A549 (cell line): ENCODE data around the gene SON. TPM values are rescaled to one million over a fixed set of nuclear protein-coding genes. Genes with fewer than 3 reads are reported as not detected.

Source experiments
- ATAC-seq, 2 experiments: fragments of 200-7000 bp in 1 of 2; fragments of >200 bp in 1 of 2; cut with Nextera tagmentation in 1 of 2; cut with Tn5 transposase in 1 of 2; 3 replicates each; pipeline versions ENCODE4 v1.8.0 to v1.9.1; 2018 to 2020; ENCODE audit warnings: mild to moderate bottlenecking in 1 of 2, moderate library complexity in 1 of 2
- CTCF ChIA-PET: fragments of 300-600 bp; sonication (Branson Sonifier 250); formaldehyde crosslinking; extraction: SDS; loops from one replicate; lab custom pipeline; 2021; ENCODE audit warnings: antibody characterized with exemption, inconsistent platforms; lab: Yijun Ruan, JAX
- POLR2A ChIA-PET: fragments of 350-600 bp; formaldehyde crosslinking; extraction: SDS; loops from one replicate; lab custom pipeline; 2021; ENCODE audit warnings: antibody characterized with exemption, inconsistent platforms; lab: Yijun Ruan, JAX
- DNase-seq, 2 experiments: peaks; one replicate each; pipeline versions ENCODE4 v3.0.0 to v3.0.0-alpha.2; 2011 to 2016; ENCODE audit warnings: low read depth in 1 of 2, low spot score in 1 of 2
- FAIRE-seq: peaks from 2 replicates; lab custom pipeline; 2011; peaks lifted over from hg19 to GRCh38; lab: Jason Lieb, UNC
- H3K27ac ChIP-seq, 2 experiments: fragments of >200 bp; sonication (Bioruptor Twin); formaldehyde crosslinking; 3 replicates each; pipeline ENCODE4 v1.5.1; 2016 to 2017
- H3K4me1 ChIP-seq: fragments of >200 bp; sonication (Bioruptor Twin); formaldehyde crosslinking; 3 replicates; pipeline ENCODE4 v1.6.1; 2016
- H3K4me2 ChIP-seq: fragments of >200 bp; sonication (Bioruptor Twin); formaldehyde crosslinking; 3 replicates; pipeline ENCODE4 v1.6.1; 2016
- H3K4me3 ChIP-seq: fragments of >200 bp; sonication (Bioruptor Twin); formaldehyde crosslinking; 3 replicates; pipeline ENCODE4 v1.5.1; 2016
- H3K9me3 ChIP-seq: fragments of >200 bp; sonication (Bioruptor Twin); formaldehyde crosslinking; 3 replicates; pipeline ENCODE4 v1.6.1; 2016
- ATOH8 ChIP-seq: fragments of 250-450 bp; sonication (Bioruptor Pico); IDR thresholded peaks from 2 replicates; pipeline ENCODE4 v1.5.0; 2020; ENCODE audit warnings: low read depth, mild to moderate bottlenecking, moderate library complexity
- CBX8 ChIP-seq: fragments of 200-600 bp; sonication (generic); IDR thresholded peaks from 2 replicates; pipeline ENCODE4 v1.6.1; 2016
- CHD2 ChIP-seq: fragments of 150-350 bp; IDR thresholded peaks from 2 replicates; pipeline ENCODE4 v1.6.1; 2014; ENCODE audit warnings: low read length; ENCODE audit not compliant: partially characterized antibody
- CHD4 ChIP-seq: fragments of 200-600 bp; sonication (generic); IDR thresholded peaks from 2 replicates; pipeline ENCODE4 v1.6.1; 2016; ENCODE audit warnings: antibody characterized with exemption, mild to moderate bottlenecking, borderline replicate concordance
- CTCF ChIP-seq: fragments of >200 bp; sonication (Bioruptor Twin); formaldehyde crosslinking; IDR thresholded peaks from 3 replicates; pipeline ENCODE4 v1.5.1; 2016
- ESRRA ChIP-seq: fragments of 150-350 bp; IDR thresholded peaks from 2 replicates; pipeline ENCODE4 v1.6.1; 2014; ENCODE audit warnings: mild to moderate bottlenecking, low read length, borderline replicate concordance
- FOSB ChIP-seq: fragments of 250-450 bp; sonication (Bioruptor Pico); IDR thresholded peaks from 2 replicates; pipeline ENCODE4 v1.5.0; 2020; ENCODE audit warnings: mild to moderate bottlenecking, moderate library complexity
- FOSL2 ChIP-seq, 2 experiments: fragments of 450-650 bp in 1 of 2; fragments of >200 bp in 1 of 2; sonication (Bioruptor Twin) in 1 of 2; formaldehyde crosslinking; IDR thresholded peaks; 2 replicates each; pipeline versions ENCODE4 v1.5.0 to v1.6.1; 2016 to 2020; ENCODE audit warnings: mild to moderate bottlenecking in 1 of 2, moderate library complexity in 1 of 2
- GATA3 ChIP-seq: IDR thresholded peaks from 2 replicates; pipeline ENCODE4 v1.6.1; 2012; ENCODE audit warnings: borderline replicate concordance
- HEYL ChIP-seq: fragments of 250-450 bp; sonication (Bioruptor Pico); IDR thresholded peaks from 2 replicates; pipeline ENCODE4 v1.8.0; 2021; ENCODE audit warnings: mild to moderate bottlenecking, moderate library complexity
- HOXA7 ChIP-seq: fragments of 250-450 bp; sonication (Bioruptor Pico); IDR thresholded peaks from 2 replicates; pipeline ENCODE4 v1.5.0; 2020; ENCODE audit warnings: mild to moderate bottlenecking, moderate library complexity
- JUNB ChIP-seq: fragments of >200 bp; sonication (Bioruptor Twin); formaldehyde crosslinking; IDR thresholded peaks from 2 replicates; pipeline ENCODE4 v1.6.1; 2016
- KDM1A ChIP-seq: fragments of 200-600 bp; sonication (generic); IDR thresholded peaks from 2 replicates; pipeline ENCODE4 v1.6.1; 2016; ENCODE audit warnings: low read depth, mild to moderate bottlenecking
- KDM5A ChIP-seq: fragments of 200-600 bp; sonication (generic); IDR thresholded peaks from 2 replicates; pipeline ENCODE4 v1.6.1; 2016; ENCODE audit warnings: antibody characterized with exemption, mild to moderate bottlenecking
- MAFK ChIP-seq: fragments of 450-650 bp; IDR thresholded peaks from 2 replicates; pipeline ENCODE4 v1.6.1; 2014; ENCODE audit not compliant: partially characterized antibody
- MYC ChIP-seq: IDR thresholded peaks from 2 replicates; pipeline ENCODE4 v1.6.1; 2012; ENCODE audit warnings: mild to moderate bottlenecking, inconsistent platforms, low read length, improper control_type of control experiment, borderline replicate concordance
- NFE2L2 ChIP-seq: fragments of 150-350 bp; conservative IDR thresholded peaks from 2 replicates; pipeline ENCODE4 v1.6.1; 2014; ENCODE audit warnings: low read length
- NPAS2 ChIP-seq: fragments of 250-450 bp; sonication (Bioruptor Pico); IDR thresholded peaks from 2 replicates; pipeline ENCODE4 v1.8.0; 2022; ENCODE audit warnings: mild to moderate bottlenecking, moderate library complexity, borderline replicate concordance
- PBX3 ChIP-seq: IDR thresholded peaks from 2 replicates; pipeline ENCODE4 v1.6.1; 2012
- RCOR1 ChIP-seq: fragments of 150-350 bp; IDR thresholded peaks from 2 replicates; pipeline ENCODE4 v1.6.1; 2014; ENCODE audit warnings: antibody characterized with exemption, low read length, low read depth
- RFX5 ChIP-seq: fragments of 450-650 bp; IDR thresholded peaks from 2 replicates; pipeline ENCODE4 v1.7.1; 2014; ENCODE audit warnings: antibody characterized with exemption, mild to moderate bottlenecking, moderate library complexity
- RNF2 ChIP-seq: fragments of 200-600 bp; sonication (generic); IDR thresholded peaks from 2 replicates; pipeline ENCODE4 v1.6.1; 2016; ENCODE audit warnings: low read depth, mild to moderate bottlenecking, antibody characterized with exemption, moderate library complexity, borderline replicate concordance
- SMC3 ChIP-seq: fragments of >200 bp; sonication (Bioruptor Twin); formaldehyde crosslinking; IDR thresholded peaks from 3 replicates; pipeline ENCODE4 v1.6.1; 2018; ENCODE audit warnings: inconsistent platforms
- TFCP2L1 ChIP-seq: fragments of 250-450 bp; sonication (Bioruptor Pico); IDR thresholded peaks from 2 replicates; pipeline ENCODE4 v1.5.0; 2021; ENCODE audit warnings: mild to moderate bottlenecking
- USF2 ChIP-seq: fragments of 450-650 bp; IDR thresholded peaks from 2 replicates; pipeline ENCODE4 v1.6.1; 2014; ENCODE audit warnings: antibody characterized with exemption
- ZFP36 ChIP-seq: fragments of 450-650 bp; IDR thresholded peaks from 2 replicates; pipeline ENCODE4 v1.6.1; 2014; ENCODE audit warnings: borderline replicate concordance; ENCODE audit not compliant: partially characterized antibody
- ZSCAN20 ChIP-seq: fragments of 250-450 bp; sonication (Bioruptor Pico); IDR thresholded peaks from 2 replicates; pipeline ENCODE4 v1.8.0; 2022; ENCODE audit warnings: mild to moderate bottlenecking, moderate library complexity
- WGBS: methylation state at CpG from one replicate; pipeline ENCODE4 v1.1.6; 2017; ENCODE audit errors: missing lambda C conversion rate; 5-methylcytosine and 5-hydroxymethylcytosine counted together
- polyA plus RNA-seq, 4 experiments: library from polyadenylated mRNA; depleted of rRNA in 3 of 4; stranded (reverse); fragments of >200 nt; fragmentation: RNase III in 1 of 4; extraction: RNeasy Plus Mini Kit Qiagen cat#74134 plus additional on column Dnase treatment in 1 of 4; gene quantifications; 2 replicates in 3 of 4; 3 replicates in 1 of 4; pipeline ENCODE4 v1.2.3, GENCODE V29; 2011 to 2017

SON gene
- polyA plus RNA-seq, 2 of the 4 experiments (the other 2 are of a cell fraction): 75.3 to 95.9 TPM

GRCh38 chr21:33560965-33561364 is 18.1 kb downstream of the SON start:
- ATAC-seq (no peak), FAIRE-seq (no peak), DNase-seq (no peak)
- H3K4me3 ChIP-seq: no peak overlapping the region
- POLR2A ChIA-PET: no interaction called here
- no peaks in the 10 kb centered on the region for H3K4me1 ChIP-seq
- H3K27ac ChIP-seq: no peak overlapping the region
- TF ChIP-seq FOSL2 (IDR thresholded peaks at IDR 0.05) (no peak), FOSL2 (CRISPR knock-in tag; IDR thresholded peaks at IDR 0.05) (no peak), MYC (no peak), ATOH8 (CRISPR knock-in tag) (no peak), HEYL (CRISPR knock-in tag) (no peak), RNF2 (no peak), MAFK (no peak), NPAS2 (CRISPR knock-in tag) (no peak), NFE2L2 (no peak), RCOR1 (no peak), GATA3 (no peak), CHD4 (no peak), RFX5 (no peak)
- CTCF ChIA-PET: no interaction called here
- H3K9me3 ChIP-seq: no peaks in the 10 kb centered on the region
- H3K4me2 ChIP-seq: no peak overlapping the region

- WGBS: 88% methylated on average over 2 of the region's 2 CpGs
- no peak overlapping the region for H3K27ac ChIP-seq
- FAIRE-seq (no peak), ATAC-seq (no peak), DNase-seq (no peak)
- no peaks in the 10 kb centered on the region for H3K4me1 ChIP-seq
- no peaks in the 10 kb centered on the region for H3K9me3 ChIP-seq
- TF ChIP-seq GATA3: no peak
- TF ChIP-seq USF2: no peak
- TF ChIP-seq PBX3: no peak
- no peak for TF ChIP-seq CHD2
- no peak for TF ChIP-seq TFCP2L1
- no peak for TF ChIP-seq RNF2
- no peak for TF ChIP-seq HOXA7 (CRISPR knock-in tag)
- TF ChIP-seq ZFP36: no peak
- no peak for TF ChIP-seq CBX8
- no peak for TF ChIP-seq KDM5A
- TF ChIP-seq FOSB (CRISPR knock-in tag): no peak
- TF ChIP-seq SMC3: no peak
- TF ChIP-seq ZSCAN20: no peak
- TF ChIP-seq KDM1A: no peak
- TF ChIP-seq ESRRA: no peak
- no peak for TF ChIP-seq CHD4
- TF ChIP-seq CTCF: no peak
- TF ChIP-seq MAFK: no peak
- TF ChIP-seq JUNB: no peak
- ChIA-PET CTCF (interaction anchor here (1.1 kb wide), 1 partner anchor 12 kb away, joined by 3 read pairs; no protein-coding TSS in a partner anchor), POLR2A (no interaction called here)
- no peak overlapping the region for H3K4me3 ChIP-seq
- no peak overlapping the region for H3K4me2 ChIP-seq
These were observed 18.5 kb downstream of the SON start for GRCh38 chr21:33561373-33561772.
